Measurements from ENCODE around the gene RNF130. TPM values are rescaled to one million over a fixed set of nuclear protein-coding genes. Genes with fewer than 3 reads are reported as not detected.

Gene RNF130
- total RNA-seq, 1 donor = 21.7 TPM

- H3K4me3 ChIP-seq (ENCODE audit: low read depth, low read length) = no peak overlapping the region
- DNase-seq (ENCODE audit: low read depth) = no peak
- TF ChIP-seq CTCF (IDR thresholded peaks at IDR 0.05; ENCODE audit: insufficient read depth, low read length) = no peak
Observed at GRCh38 chr5:180111273-180112002, 39.9 kb upstream of the RNF130 start.

GRCh38 chr5:180109920-180110319 lies 38.4 kb upstream of the RNF130 start:
- no peak for DNase-seq (ENCODE audit: low read depth)
- TF ChIP-seq CTCF (IDR thresholded peaks at IDR 0.05; ENCODE audit: insufficient read depth, low read length) = no peak
- H3K4me3 ChIP-seq (ENCODE audit: low read depth, low read length) = no peak overlapping the region

DNA sequence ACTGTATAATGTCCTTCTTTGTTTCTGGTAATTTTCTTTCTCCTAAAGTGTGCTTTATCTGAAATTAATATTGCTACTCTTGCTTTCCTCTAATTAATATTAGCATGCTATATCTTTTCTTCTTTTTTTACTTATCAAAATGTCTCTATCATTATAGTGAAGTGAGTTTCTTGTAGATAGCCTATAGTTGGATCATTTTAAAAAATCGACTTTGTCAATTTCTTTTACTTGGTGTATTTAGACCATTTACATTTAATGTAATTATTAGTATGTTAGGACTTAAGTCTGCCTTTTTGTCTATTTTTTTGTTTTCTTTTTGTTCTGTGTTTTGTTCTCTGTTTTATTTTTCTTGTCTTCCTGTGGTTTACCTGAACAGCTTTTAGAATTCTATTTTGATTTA lies 35.4 kb upstream of the RNF130 start:
- DNase-seq (ENCODE audit: low read depth) = no peak
- no peak overlapping the region for H3K4me3 ChIP-seq (ENCODE audit: low read depth, low read length)
- no peak for TF ChIP-seq CTCF (IDR thresholded peaks at IDR 0.05; ENCODE audit: insufficient read depth, low read length)

- DNase-seq (ENCODE audit: low read depth) = no peak
- no peak for TF ChIP-seq CTCF (IDR thresholded peaks at IDR 0.05; ENCODE audit: insufficient read depth, low read length)
- no peak overlapping the region for H3K4me3 ChIP-seq (ENCODE audit: low read depth, low read length)
Observed at GRCh38 chr5:180105827-180106312, 34.3 kb upstream of the RNF130 start.

- no peak for TF ChIP-seq CTCF (IDR thresholded peaks at IDR 0.05; ENCODE audit: insufficient read depth, low read length)
- no peak for DNase-seq (ENCODE audit: low read depth)
- H3K4me3 ChIP-seq (ENCODE audit: low read depth, low read length) = no peak overlapping the region
Observed at GRCh38 chr5:180104168-180104530, 32.6 kb upstream of the RNF130 start.

DNA sequence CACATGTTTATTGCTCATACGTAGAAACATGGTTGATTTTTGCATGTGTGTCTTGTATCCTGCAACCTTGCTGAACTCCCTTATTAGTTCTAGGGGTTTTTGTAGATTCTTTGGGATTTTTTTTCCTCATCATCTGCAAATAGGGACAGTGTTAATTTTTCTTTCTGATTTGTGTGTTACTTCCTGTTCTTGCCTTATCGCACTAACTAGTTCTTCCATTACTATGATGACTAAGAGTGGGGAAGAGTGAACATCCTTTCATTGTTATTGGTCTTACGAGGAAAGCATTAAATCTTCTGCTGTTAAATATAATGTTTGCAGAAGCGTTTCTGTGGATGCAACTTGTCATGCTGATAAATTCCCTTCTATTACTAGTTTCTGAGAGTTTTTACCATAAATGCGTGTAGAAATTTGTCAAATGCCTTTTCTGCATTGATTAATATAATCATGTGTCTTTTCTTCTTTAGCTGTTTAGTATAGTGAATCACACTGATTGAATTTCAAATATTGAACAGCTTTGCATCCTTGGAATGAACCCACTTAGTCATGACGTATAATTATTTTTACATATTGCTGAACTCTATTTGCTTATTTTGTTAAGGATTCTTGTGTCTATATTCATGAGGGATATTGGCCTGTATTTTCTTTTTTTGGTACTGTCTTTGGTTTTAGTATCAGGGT lies 32.1 kb upstream of the RNF130 start:
- DNase-seq (ENCODE audit: low read depth) = no peak

More for the DNA sequence above, 32.1 kb upstream of the RNF130 start:
- no peak overlapping the region for H3K4me3 ChIP-seq (ENCODE audit: low read depth, low read length)
- TF ChIP-seq CTCF (IDR thresholded peaks at IDR 0.05; ENCODE audit: insufficient read depth, low read length) = no peak
